Measurements from ENCODE around the gene NEUROD1. TPM values are rescaled to one million over a fixed set of nuclear protein-coding genes. Genes with fewer than 3 reads are reported as not detected.
A peak's percentile ranks its signal among the peaks of the same experiment; 100 is the strongest.

Gene NEUROD1
- polyA plus RNA-seq (2013, experiment 1 of 2), result 0.66 TPM
- 0.51 TPM for polyA plus RNA-seq (2013, experiment 2 of 2)

GRCh38 chr2:181680055-181680936 is at the start of gene NEUROD1:
Gene NEUROD1 (minus strand): TSS chr2:181680517. CDS start chr2:181678860, 1,657 bp downstream.
- Histone ChIP-seq H2AK5ac (ENCODE audit: low read depth, low read length) (no peak within 1 kb of the TSS), H3K4me3 (ENCODE audit: low read length in 2 of 2) (peak within 1 kb of the TSS; percentile 23 to 45), H3K36me3 (replicated peaks in 1 of 2; ENCODE audit: control insufficient read depth in 2 of 2, insufficient read depth in 2 of 2, low read length in 2 of 2) (no peaks in the 10 kb centered on the region), H3K14ac (ENCODE audit: low read length) (no peak within 1 kb of the TSS), H3K18ac (ENCODE audit: low read length) (no peak within 1 kb of the TSS), H2BK15ac (ENCODE audit: low read length) (no peak within 1 kb of the TSS), H3K9ac (ENCODE audit: low read depth, low read length, poor library complexity) (no peak within 1 kb of the TSS), H3K9me3 (replicated peaks in 1 of 2; ENCODE audit: control insufficient read depth in 2 of 2, insufficient read depth in 1 of 2, low read depth in 1 of 2, low read length in 2 of 2) (peaks cover 2 to 6% of the 10 kb centered on the region in 2 donors), H3K27me3 (ENCODE audit: control insufficient read depth in 3 of 3, insufficient read depth in 3 of 3, low read depth in 1 of 3, low read length in 3 of 3) (peaks cover 30 to 94% (median 77%) of the 10 kb centered on the region in 3 experiments), H3K4me1 (ENCODE audit: control insufficient read depth in 2 of 2, insufficient read depth in 1 of 2, low read depth in 1 of 2, low read length in 2 of 2) (peaks cover 13 to 17% of the 10 kb centered on the region in 2 donors), H2BK12ac (ENCODE audit: low read length) (no peak within 1 kb of the TSS), H3K4me2 (ENCODE audit: insufficient read depth, low read length, poor library complexity, severe bottlenecking) (peak within 1 kb of the TSS; percentile 56), H3K4ac (ENCODE audit: low read length) (no peak within 1 kb of the TSS), H2BK5ac (ENCODE audit: low read length) (no peak within 1 kb of the TSS), H3K27ac (replicated peaks; ENCODE audit: low read length) (no peak within 1 kb of the TSS), H3K23ac (ENCODE audit: low read depth, low read length, poor library complexity) (peak within 1 kb of the TSS; percentile 16), H2AFZ (ENCODE audit: low read length) (peak within 1 kb of the TSS; percentile 70), H4K8ac (ENCODE audit: low read depth, low read length) (no peak within 1 kb of the TSS), H2BK120ac (ENCODE audit: low read depth, low read length) (no peak within 1 kb of the TSS), H3K79me1 (ENCODE audit: low read depth, low read length) (no peaks in the 10 kb centered on the region), H4K91ac (ENCODE audit: low read depth, low read length, poor library complexity) (no peak within 1 kb of the TSS)
- WGBS, 2 donors (ENCODE audit: extremely low coverage in 2 of 2, insufficient read length in 2 of 2, insufficient replicate concordance in 1 of 2), result no CpG with 5 or more reads among the region's 45 CpGs
- DNase-seq (ENCODE audit: low spot score), result no peak

DNA sequence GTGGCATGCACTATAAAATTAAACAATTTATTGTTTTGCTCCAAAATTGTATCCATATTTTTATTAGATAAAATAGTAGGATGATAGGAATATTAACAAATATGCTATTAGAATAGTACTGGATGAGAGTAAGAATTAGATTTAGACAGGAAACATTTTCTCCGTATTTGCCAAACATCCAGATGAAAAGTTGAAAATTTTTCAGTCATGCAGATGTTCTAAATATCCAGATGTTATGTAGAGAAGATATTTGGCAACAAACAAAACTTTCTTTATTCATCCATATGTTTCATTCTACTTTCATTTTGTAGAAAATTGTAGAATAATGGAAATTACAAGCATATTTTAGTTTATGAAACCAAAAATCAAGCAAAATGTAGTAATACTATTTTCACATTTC is 45.2 kb upstream of the NEUROD1 start:
- H3K14ac ChIP-seq (ENCODE audit: low read length), result no peak overlapping the region
- H2BK120ac ChIP-seq (ENCODE audit: low read depth, low read length), result no peak overlapping the region
- no peak overlapping the region for H2BK15ac ChIP-seq (ENCODE audit: low read length)
- no peak for DNase-seq (ENCODE audit: low spot score)
- H3K4ac ChIP-seq (ENCODE audit: low read length), result no peak overlapping the region
- no peaks in the 10 kb centered on the region for H3K79me1 ChIP-seq (ENCODE audit: low read depth, low read length)
- no peak overlapping the region for H4K8ac ChIP-seq (ENCODE audit: low read depth, low read length)
- no peak overlapping the region for H3K9ac ChIP-seq (ENCODE audit: low read depth, low read length, poor library complexity)
- no peaks in the 10 kb centered on the region for H3K4me1 ChIP-seq (ENCODE audit: control insufficient read depth in 2 of 2, insufficient read depth in 1 of 2, low read depth in 1 of 2, low read length in 2 of 2)
- no peak overlapping the region for H3K23ac ChIP-seq (ENCODE audit: low read depth, low read length, poor library complexity)
- no peak overlapping the region for H2BK12ac ChIP-seq (ENCODE audit: low read length)
- WGBS, 2 donors (ENCODE audit: extremely low coverage in 2 of 2, insufficient read length in 2 of 2, insufficient replicate concordance in 1 of 2), result no CpG with 5 or more reads among the region's 1 CpG
- no peak overlapping the region for H2BK5ac ChIP-seq (ENCODE audit: low read length)
- H3K18ac ChIP-seq (ENCODE audit: low read length), result no peak overlapping the region
- peaks cover 0 to 3% (median 0%) of the 10 kb centered on the region in 3 experiments for H3K27me3 ChIP-seq (ENCODE audit: control insufficient read depth in 3 of 3, insufficient read depth in 3 of 3, low read depth in 1 of 3, low read length in 3 of 3)
- no peak overlapping the region for H3K4me2 ChIP-seq (ENCODE audit: insufficient read depth, low read length, poor library complexity, severe bottlenecking)
- H3K9me3 ChIP-seq (replicated peaks in 1 of 2; ENCODE audit: control insufficient read depth in 2 of 2, insufficient read depth in 1 of 2, low read depth in 1 of 2, low read length in 2 of 2), result no peaks in the 10 kb centered on the region
- no peak overlapping the region for H2AK5ac ChIP-seq (ENCODE audit: low read depth, low read length)
- H3K36me3 ChIP-seq (replicated peaks in 1 of 2; ENCODE audit: control insufficient read depth in 2 of 2, insufficient read depth in 2 of 2, low read length in 2 of 2), result no peaks in the 10 kb centered on the region
- H3K4me3 ChIP-seq (ENCODE audit: low read length in 2 of 2), result no peak overlapping the region
- no peak overlapping the region for H4K91ac ChIP-seq (ENCODE audit: low read depth, low read length, poor library complexity)
- no peak overlapping the region for H3K27ac ChIP-seq (replicated peaks; ENCODE audit: low read length)
- no peak overlapping the region for H2AFZ ChIP-seq (ENCODE audit: low read length)

DNA sequence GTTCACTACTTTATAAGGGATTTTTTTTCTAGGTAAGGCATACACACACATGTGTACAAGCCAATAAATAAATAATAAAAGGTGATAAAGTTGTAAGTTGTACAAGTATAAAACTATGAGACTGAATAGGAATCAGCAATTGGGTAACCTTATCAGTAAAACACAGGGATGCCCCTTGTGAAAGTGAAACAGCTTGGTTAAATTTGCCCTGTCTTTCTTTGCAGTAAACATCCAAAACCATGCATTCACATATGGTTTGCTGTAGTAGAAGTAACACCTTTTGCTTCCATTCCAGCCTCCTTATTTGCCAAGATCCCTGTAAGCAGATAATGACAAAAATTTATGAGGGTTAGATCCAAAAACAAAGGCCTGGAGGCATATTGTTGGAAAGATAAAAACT is 44.3 kb upstream of the NEUROD1 start:
- Histone ChIP-seq H2AFZ (ENCODE audit: low read length) (no peak overlapping the region), H3K79me1 (ENCODE audit: low read depth, low read length) (no peaks in the 10 kb centered on the region), H4K91ac (ENCODE audit: low read depth, low read length, poor library complexity) (no peak overlapping the region), H3K4ac (ENCODE audit: low read length) (no peak overlapping the region), H3K27me3 (ENCODE audit: control insufficient read depth in 3 of 3, insufficient read depth in 3 of 3, low read depth in 1 of 3, low read length in 3 of 3) (peaks cover 0 to 3% (median 0%) of the 10 kb centered on the region in 3 experiments), H2BK120ac (ENCODE audit: low read depth, low read length) (no peak overlapping the region), H3K36me3 (replicated peaks in 1 of 2; ENCODE audit: control insufficient read depth in 2 of 2, insufficient read depth in 2 of 2, low read length in 2 of 2) (no peaks in the 10 kb centered on the region), H3K23ac (ENCODE audit: low read depth, low read length, poor library complexity) (no peak overlapping the region), H3K4me2 (ENCODE audit: insufficient read depth, low read length, poor library complexity, severe bottlenecking) (no peak overlapping the region), H2BK12ac (ENCODE audit: low read length) (no peak overlapping the region), H3K14ac (ENCODE audit: low read length) (no peak overlapping the region), H2AK5ac (ENCODE audit: low read depth, low read length) (no peak overlapping the region), H2BK5ac (ENCODE audit: low read length) (no peak overlapping the region), H2BK15ac (ENCODE audit: low read length) (no peak overlapping the region), H3K4me1 (ENCODE audit: control insufficient read depth in 2 of 2, insufficient read depth in 1 of 2, low read depth in 1 of 2, low read length in 2 of 2) (no peaks in the 10 kb centered on the region), H3K4me3 (ENCODE audit: low read length in 2 of 2) (no peak overlapping the region), H3K9ac (ENCODE audit: low read depth, low read length, poor library complexity) (no peak overlapping the region), H4K8ac (ENCODE audit: low read depth, low read length) (no peak overlapping the region), H3K27ac (replicated peaks; ENCODE audit: low read length) (no peak overlapping the region), H3K18ac (ENCODE audit: low read length) (no peak overlapping the region), H3K9me3 (replicated peaks in 1 of 2; ENCODE audit: control insufficient read depth in 2 of 2, insufficient read depth in 1 of 2, low read depth in 1 of 2, low read length in 2 of 2) (no peaks in the 10 kb centered on the region)
- no peak for DNase-seq (ENCODE audit: low spot score)

- no peaks in the 10 kb centered on the region for H3K4me1 ChIP-seq (ENCODE audit: control insufficient read depth in 2 of 2, insufficient read depth in 1 of 2, low read depth in 1 of 2, low read length in 2 of 2)
- H3K9me3 ChIP-seq (replicated peaks in 1 of 2; ENCODE audit: control insufficient read depth in 2 of 2, insufficient read depth in 1 of 2, low read depth in 1 of 2, low read length in 2 of 2), result no peaks in the 10 kb centered on the region
- H3K79me1 ChIP-seq (ENCODE audit: low read depth, low read length), result no peaks in the 10 kb centered on the region
- no peak overlapping the region for H2AK5ac ChIP-seq (ENCODE audit: low read depth, low read length)
- no peak overlapping the region for H3K4me2 ChIP-seq (ENCODE audit: insufficient read depth, low read length, poor library complexity, severe bottlenecking)
- H3K18ac ChIP-seq (ENCODE audit: low read length), result no peak overlapping the region
- H4K8ac ChIP-seq (ENCODE audit: low read depth, low read length), result no peak overlapping the region
- H2BK120ac ChIP-seq (ENCODE audit: low read depth, low read length), result no peak overlapping the region
- no peak overlapping the region for H4K91ac ChIP-seq (ENCODE audit: low read depth, low read length, poor library complexity)
- no peak overlapping the region for H2BK12ac ChIP-seq (ENCODE audit: low read length)
- H3K36me3 ChIP-seq (replicated peaks in 1 of 2; ENCODE audit: control insufficient read depth in 2 of 2, insufficient read depth in 2 of 2, low read length in 2 of 2), result no peaks in the 10 kb centered on the region
- no peak overlapping the region for H3K9ac ChIP-seq (ENCODE audit: low read depth, low read length, poor library complexity)
- peaks cover 0 to 3% (median 0%) of the 10 kb centered on the region in 3 experiments for H3K27me3 ChIP-seq (ENCODE audit: control insufficient read depth in 3 of 3, insufficient read depth in 3 of 3, low read depth in 1 of 3, low read length in 3 of 3)
- H3K27ac ChIP-seq (replicated peaks; ENCODE audit: low read length), result no peak overlapping the region
- H3K14ac ChIP-seq (ENCODE audit: low read length), result no peak overlapping the region
- no peak overlapping the region for H3K4ac ChIP-seq (ENCODE audit: low read length)
- no peak overlapping the region for H2AFZ ChIP-seq (ENCODE audit: low read length)
- H2BK15ac ChIP-seq (ENCODE audit: low read length), result no peak overlapping the region
- WGBS, 2 donors (ENCODE audit: extremely low coverage in 2 of 2, insufficient read length in 2 of 2, insufficient replicate concordance in 1 of 2), result no CpG with 5 or more reads among the region's 2 CpGs
- DNase-seq (ENCODE audit: low spot score), result no peak
- H2BK5ac ChIP-seq (ENCODE audit: low read length), result no peak overlapping the region
- H3K4me3 ChIP-seq (ENCODE audit: low read length in 2 of 2), result no peak overlapping the region
- H3K23ac ChIP-seq (ENCODE audit: low read depth, low read length, poor library complexity), result no peak overlapping the region
These were observed 43.4 kb upstream of the NEUROD1 start for GRCh38 chr2:181723731-181724130.

Data from neuronal stem cell (in vitro differentiated cells).